Measurements from ENCODE around the gene MATN4. TPM values are rescaled to one million over a fixed set of nuclear protein-coding genes. Genes with fewer than 3 reads are reported as not detected.

The MATN4 gene, protein sequence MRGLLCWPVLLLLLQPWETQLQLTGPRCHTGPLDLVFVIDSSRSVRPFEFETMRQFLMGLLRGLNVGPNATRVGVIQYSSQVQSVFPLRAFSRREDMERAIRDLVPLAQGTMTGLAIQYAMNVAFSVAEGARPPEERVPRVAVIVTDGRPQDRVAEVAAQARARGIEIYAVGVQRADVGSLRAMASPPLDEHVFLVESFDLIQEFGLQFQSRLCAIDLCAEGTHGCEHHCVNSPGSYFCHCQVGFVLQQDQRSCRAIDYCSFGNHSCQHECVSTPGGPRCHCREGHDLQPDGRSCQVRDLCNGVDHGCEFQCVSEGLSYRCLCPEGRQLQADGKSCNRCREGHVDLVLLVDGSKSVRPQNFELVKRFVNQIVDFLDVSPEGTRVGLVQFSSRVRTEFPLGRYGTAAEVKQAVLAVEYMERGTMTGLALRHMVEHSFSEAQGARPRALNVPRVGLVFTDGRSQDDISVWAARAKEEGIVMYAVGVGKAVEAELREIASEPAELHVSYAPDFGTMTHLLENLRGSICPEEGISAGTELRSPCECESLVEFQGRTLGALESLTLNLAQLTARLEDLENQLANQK
- not detected for total RNA-seq

GRCh38 chr20:45308117-45308778 is at the start of gene MATN4:
Gene MATN4, minus strand, starts transcription at chr20:45308299. Its CDS starts 2,717 bp downstream, at chr20:45305582.

DNA sequence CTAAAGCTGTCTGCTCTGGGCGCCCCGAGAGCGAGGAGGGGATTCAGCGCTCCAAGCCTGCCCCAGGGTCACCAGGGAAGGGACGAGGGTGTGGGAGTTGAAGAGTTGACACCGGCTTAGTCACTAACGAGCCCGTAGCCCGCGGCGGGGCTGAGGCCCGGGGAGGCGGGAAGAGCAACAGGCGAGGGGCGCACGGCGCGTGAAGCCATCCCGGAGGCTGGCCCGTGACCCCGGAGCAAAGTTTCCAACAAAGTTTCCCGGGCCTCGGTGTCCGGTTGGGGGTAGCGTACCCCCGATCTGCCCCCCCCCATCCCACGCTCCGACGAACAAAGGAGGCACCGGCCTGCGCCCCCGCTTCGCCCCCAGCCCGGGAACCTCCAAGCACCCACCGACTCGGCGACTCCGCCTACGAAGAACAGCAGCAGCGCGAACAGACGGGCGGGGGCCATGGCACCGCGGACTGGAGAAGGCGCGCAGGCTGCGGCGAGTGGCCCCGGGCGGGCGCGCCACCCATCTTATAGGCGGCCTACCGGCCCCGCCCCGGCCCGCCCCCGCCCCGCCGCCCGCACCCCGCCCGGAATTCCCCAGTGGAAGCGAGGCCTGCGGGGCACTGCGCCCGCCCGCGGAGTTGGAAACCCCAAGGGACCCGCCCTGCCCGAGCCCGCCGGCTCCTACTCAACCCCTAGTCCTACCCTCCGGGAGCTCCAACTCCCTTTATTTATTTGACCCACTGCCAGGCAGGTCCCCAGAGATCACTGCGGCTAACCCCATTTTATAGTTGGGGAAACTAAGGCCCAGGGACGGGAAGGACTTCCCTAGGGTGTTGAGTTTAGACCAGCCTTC is 40.1 kb upstream of the MATN4 start, which contains the start of gene SDC4:
SDC4 (minus strand) TSS at position 489 of the 843 bp plus-strand sequence; CDS start at position 449, 40 bp downstream.

DNA sequence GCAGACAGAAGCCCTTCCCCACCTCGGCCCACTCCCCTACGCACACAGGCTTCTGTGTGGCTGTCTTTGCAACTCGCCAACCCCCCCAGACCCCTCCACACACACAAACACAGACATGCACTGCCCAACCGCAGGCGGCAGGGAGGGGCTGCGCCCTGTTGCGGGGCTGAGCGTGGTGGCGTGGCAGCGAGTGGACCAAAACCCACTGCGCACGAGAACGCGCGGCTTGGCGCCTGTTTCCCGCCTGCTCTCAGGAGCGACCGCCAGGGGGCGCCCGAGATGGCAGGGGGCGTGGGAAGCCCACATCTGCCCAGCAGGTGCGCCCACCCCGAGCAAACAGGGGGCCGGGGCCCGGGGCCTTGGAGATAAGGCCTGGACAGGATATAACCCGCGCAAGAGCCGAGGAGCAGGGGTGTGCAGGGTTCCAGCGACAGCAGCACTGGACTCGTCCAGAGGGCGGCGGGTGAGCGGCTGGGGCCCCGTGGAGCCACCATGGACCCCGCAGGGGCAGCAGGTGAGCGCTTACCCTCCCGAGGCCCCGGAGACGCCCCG is 1.6 kb downstream of the MATN4 start, which contains the start of gene RBPJL:
RBPJL (plus strand) TSS at position 410 of the 552 bp plus-strand sequence; CDS start at position 493, 83 bp downstream.

GRCh38 chr20:45254383-45255262 is 53.5 kb downstream of the MATN4 start, which contains the start of gene SLPI:
Gene SLPI, minus strand, starts transcription at chr20:45254564. Its CDS starts 21 bp downstream, at chr20:45254543.

Other genes with a start within 250 kb of the MATN4 start
- under 1 TPM; 0.12 to 0.13 TPM for gene KCNS1, start 207.2 kb downstream of the MATN4 start, total RNA-seq
- not detected for gene WFDC5, start 193.1 kb downstream of the MATN4 start, total RNA-seq
- gene WFDC12, start 183.8 kb downstream of the MATN4 start, total RNA-seq, result not detected
- not detected for gene PI3, start 133.4 kb downstream of the MATN4 start, total RNA-seq
- not detected for gene SEMG1, start 101.3 kb downstream of the MATN4 start, total RNA-seq
- gene SEMG2, start 86.9 kb downstream of the MATN4 start, total RNA-seq, result not detected
- gene SLPI, start 53.7 kb downstream of the MATN4 start, total RNA-seq, result not detected
- not detected for gene RBPJL, start 1.5 kb downstream of the MATN4 start, total RNA-seq
- gene SDC4, start 40.1 kb upstream of the MATN4 start, total RNA-seq, result 1 to 10 TPM; 5.6 to 6.0 TPM
- 10 to 100 TPM; 24.8 to 25.4 TPM for gene SYS1, start 54.9 kb upstream of the MATN4 start, total RNA-seq
- under 1 TPM in 1 of 2 experiments, not detected in 1; 0.08 TPM for gene TP53TG5, start 70.0 kb upstream of the MATN4 start, total RNA-seq
- gene DBNDD2, start 100.0 kb upstream of the MATN4 start, total RNA-seq, result 10 to 100 TPM; 14.6 to 15.3 TPM
- gene PIGT, start 107.8 kb upstream of the MATN4 start, total RNA-seq, result 10 to 100 TPM; 46.3 to 50.7 TPM
- not detected for gene WFDC2, start 161.5 kb upstream of the MATN4 start, total RNA-seq
- gene SPINT3, start 207.3 kb upstream of the MATN4 start, total RNA-seq, result not detected
- gene WFDC6, start 231.2 kb upstream of the MATN4 start, total RNA-seq, result not detected
- gene EPPIN, start 239.1 kb upstream of the MATN4 start, total RNA-seq, result not detected

All from activated naive CD4-positive, alpha-beta T cell treated with anti-CD3 and anti-CD28 coated beads, Interleukin-2, amount 10 ng/mL, durations not matched to agents 5 hours and 36 hours (primary cell).